Skeletal muscle cell (primary cell): ENCODE data around the gene CROCC.
"Not testable (repeated sequence)": the region's sequence is repeated elsewhere in the genome, so short reads cannot be mapped to it uniquely, and the experiment has no call there.

Source experiments
- DNase-seq: peaks from one replicate; pipeline ENCODE4 v3.0.0-alpha.2; 2010; ENCODE audit warnings: low read depth
- H3K4me3 ChIP-seq: 2 replicates; pipeline ENCODE4 v1.5.1; 2011; ENCODE audit warnings: low read depth, mild to moderate bottlenecking, control low read depth, low read length, moderate library complexity

Gene CROCC, protein sequence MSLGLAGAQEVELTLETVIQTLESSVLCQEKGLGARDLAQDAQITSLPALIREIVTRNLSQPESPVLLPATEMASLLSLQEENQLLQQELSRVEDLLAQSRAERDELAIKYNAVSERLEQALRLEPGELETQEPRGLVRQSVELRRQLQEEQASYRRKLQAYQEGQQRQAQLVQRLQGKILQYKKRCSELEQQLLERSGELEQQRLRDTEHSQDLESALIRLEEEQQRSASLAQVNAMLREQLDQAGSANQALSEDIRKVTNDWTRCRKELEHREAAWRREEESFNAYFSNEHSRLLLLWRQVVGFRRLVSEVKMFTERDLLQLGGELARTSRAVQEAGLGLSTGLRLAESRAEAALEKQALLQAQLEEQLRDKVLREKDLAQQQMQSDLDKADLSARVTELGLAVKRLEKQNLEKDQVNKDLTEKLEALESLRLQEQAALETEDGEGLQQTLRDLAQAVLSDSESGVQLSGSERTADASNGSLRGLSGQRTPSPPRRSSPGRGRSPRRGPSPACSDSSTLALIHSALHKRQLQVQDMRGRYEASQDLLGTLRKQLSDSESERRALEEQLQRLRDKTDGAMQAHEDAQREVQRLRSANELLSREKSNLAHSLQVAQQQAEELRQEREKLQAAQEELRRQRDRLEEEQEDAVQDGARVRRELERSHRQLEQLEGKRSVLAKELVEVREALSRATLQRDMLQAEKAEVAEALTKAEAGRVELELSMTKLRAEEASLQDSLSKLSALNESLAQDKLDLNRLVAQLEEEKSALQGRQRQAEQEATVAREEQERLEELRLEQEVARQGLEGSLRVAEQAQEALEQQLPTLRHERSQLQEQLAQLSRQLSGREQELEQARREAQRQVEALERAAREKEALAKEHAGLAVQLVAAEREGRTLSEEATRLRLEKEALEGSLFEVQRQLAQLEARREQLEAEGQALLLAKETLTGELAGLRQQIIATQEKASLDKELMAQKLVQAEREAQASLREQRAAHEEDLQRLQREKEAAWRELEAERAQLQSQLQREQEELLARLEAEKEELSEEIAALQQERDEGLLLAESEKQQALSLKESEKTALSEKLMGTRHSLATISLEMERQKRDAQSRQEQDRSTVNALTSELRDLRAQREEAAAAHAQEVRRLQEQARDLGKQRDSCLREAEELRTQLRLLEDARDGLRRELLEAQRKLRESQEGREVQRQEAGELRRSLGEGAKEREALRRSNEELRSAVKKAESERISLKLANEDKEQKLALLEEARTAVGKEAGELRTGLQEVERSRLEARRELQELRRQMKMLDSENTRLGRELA (N-terminal part only)

DNA sequence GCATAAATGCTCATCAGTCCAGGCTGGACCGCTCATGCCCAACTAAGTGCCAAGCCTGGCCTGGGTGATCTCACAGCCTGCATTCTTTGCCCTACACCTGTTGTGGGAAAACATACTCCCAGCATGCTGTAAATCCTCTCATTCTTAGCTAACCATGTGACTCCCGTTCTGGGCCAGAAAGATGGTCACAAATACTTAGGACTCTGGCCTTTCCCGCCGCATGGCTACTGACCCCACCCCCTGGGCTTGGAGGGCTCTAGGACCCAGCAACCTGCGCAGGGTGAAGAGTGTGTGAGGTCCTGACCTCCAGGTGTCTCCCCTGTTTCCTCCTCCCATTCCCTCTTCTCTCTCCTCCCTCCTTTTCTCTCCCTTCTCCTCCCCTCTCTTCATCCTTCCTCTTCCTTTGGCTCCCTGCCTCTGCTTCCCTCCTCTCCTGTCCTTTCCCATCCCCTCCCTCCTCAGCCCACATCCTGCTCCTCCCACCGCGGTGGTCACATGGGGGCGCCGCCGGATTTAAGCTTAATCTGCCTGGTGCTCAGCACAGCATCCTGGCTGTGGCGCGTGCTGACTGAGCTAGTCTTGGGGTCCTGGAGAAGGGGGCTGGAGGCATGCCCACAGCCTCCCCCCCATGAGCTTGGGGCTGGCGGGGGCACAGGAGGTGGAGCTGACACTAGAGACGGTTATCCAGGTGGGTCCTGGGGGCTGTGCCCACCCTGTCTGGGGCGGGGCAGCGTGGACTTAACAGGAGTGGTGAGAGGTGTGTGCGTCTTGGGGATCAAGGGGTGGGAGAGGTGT is at the start of gene CROCC:
Gene CROCC (plus strand): TSS at position 541 of the 795 bp plus-strand sequence. CDS start 88 bp downstream, at position 629.
- peak within 1 kb of the TSS; percentile 27 for H3K4me3 ChIP-seq
- no peak for DNase-seq

DNA sequence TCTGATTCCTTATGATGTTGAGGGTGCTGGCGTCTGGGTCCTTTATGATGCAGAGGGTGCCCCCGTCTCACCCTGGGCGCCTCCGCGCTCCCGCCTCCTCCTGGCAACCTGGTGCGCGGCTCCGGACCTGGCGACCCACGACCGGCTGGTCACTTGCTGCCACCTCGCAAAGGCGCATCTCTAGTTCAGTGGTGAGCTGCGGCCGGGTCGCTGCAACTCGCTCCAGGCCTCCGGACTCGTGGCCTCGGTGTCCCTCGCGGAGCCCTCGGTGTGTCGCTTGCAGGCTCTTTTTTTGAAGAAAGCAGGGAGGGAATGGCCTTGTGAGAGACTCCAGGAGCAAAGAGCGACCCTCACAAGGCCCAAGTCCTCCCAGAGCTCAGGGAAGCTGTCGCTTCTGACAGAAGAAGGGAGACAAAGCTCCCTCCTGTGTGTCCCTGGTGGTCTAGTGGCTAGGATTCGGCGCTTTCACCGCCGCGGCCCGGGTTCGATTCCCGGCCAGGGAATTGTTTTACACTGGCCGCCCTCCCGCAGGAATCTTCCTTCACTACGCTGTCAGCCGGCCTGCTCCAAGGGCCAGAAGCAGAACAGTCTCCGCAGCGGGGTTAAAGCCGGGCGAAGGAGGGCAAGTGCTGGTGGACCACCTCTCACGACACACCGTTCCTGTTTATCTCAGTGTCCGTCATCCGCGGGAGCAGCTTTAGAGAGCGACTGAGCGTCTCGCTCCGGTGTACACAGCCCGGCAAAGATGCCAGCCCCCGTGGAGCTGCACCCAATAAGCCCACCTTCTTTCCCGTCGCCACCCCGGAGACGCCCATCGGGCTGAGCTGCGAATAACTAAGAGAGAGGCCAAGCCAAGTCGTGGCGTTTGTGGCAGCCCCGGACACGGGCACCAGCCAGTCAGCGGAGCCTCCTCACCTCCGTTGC is 49.3 kb upstream of the CROCC start:
- peak; percentile 40 for DNase-seq
- H3K4me3 ChIP-seq = peak overlapping the region; percentile 30

DNA sequence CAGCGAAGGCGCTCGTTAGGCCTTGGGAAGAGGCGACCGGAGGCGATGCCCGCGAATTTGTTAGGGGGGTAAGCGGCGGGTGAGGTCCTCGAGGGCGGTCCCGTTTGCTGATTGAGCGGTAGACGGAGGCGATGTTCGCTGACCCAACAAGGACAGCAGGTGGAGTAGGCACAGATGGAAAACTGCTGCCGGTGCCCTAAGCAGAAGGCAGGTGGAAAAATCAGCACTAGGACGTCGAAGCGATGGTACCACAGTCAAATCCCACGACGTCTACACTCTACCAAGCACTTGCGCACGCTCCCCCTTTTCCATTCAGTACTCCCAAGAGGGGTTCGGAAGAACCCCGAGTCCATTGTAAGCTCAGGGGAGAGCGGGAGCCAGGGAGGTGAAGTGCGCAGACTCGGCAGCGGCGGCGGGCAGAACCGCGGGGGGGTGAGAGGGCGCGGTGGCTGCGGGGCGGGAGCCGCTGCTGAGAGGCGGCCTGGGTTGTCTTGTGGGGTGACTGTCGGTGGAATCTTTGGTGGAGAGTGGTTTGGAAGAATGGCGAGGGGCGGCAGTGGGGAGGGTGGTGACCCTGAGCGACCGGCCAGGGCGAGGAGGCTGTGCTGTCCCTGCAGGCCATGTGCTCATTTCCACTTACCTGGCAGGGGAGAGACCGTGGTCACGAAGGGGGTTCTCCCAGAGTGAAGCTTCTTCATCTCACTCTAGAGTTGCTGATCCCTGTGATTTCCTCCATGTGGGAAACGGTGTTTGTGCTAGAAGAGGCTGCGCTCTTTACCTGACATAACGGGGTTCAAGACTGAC is 48.5 kb upstream of the CROCC start:
- DNase-seq = not testable (repeated sequence)
- H3K4me3 ChIP-seq = peak overlapping the region; percentile 7

DNA sequence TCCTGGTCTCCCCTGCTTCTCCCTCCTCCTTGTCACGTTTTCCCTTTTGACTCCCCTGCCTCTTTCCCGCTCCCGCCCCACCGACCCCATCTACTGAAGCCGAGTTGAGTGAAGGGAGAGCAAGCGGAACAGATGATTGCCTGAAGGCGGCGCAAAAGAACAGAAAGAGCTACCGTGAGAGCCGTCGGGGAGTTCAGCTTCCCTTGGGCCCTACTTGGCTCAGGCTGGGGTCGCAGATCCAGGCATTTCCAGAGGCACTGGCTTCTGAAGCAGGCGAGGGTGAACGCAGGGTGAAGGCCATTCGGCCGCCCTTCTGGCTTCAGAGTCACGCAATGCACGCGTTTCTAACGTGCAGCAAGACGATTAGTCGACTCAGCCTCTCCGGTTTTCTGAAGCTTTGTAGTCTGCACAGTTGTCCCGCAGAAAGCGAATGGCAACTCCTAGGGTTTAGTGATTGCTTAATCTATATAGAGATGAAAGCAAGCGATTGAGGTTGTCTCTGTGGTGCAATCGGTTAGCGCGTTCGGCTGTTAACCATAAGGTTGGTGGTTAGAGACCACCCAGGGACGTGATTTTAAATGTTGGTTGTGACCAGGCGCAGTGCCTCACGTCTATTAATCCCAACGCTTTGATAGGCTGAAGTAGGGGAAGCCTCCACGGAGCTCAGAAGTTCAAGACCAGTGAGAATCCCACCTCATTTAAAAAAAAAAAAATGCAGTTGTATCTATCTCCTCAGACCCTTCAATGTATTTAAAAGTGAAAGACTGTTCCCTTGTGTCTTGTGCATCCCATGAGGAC is 46.6 kb upstream of the CROCC start:
- not testable (repeated sequence) for DNase-seq, H3K4me3 ChIP-seq

DNA sequence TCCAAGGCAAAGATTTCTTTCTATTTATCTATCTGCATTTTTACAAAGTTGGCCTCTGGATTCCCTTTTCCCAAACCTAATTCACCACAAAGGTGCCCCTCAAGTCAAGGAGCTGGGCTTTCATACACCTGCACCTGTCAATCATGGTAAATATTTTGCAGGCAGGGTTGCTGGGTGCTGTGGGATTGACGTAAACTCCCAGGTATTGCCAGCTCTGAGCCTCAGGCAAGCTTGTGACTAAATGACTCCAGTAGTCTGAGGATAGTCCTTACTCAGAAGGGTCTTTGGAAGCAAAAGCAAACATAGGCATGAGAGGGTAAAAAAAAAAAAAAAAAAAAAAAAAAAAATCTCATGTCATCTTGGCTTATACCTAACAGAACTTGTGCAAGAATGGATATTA is 40.0 kb upstream of the CROCC start:
- DNase-seq = not testable (repeated sequence)

DNA sequence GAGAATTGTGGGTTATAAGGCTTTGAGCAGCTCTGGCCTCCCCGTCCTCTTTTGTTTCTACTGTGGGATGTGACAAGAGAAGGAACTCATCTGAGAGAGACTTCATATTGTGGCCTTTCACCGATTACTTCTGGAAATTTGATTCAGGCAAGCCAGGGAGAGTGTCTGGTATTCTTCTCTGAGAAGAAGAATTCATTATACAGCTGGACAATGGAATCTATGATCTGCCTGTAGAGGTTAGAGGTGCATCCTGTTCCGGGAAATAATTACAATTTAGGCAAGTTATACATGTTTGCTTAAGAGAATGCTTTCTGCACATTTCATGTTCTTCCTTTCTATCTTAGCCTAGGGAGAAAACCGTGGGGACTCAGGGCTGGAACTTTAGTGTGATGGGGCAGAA is 38.7 kb upstream of the CROCC start:
- no peak for DNase-seq
- no peak overlapping the region for H3K4me3 ChIP-seq

More for the DNA sequence above, 40.0 kb upstream of the CROCC start:
- H3K4me3 ChIP-seq = not testable (repeated sequence)

DNA sequence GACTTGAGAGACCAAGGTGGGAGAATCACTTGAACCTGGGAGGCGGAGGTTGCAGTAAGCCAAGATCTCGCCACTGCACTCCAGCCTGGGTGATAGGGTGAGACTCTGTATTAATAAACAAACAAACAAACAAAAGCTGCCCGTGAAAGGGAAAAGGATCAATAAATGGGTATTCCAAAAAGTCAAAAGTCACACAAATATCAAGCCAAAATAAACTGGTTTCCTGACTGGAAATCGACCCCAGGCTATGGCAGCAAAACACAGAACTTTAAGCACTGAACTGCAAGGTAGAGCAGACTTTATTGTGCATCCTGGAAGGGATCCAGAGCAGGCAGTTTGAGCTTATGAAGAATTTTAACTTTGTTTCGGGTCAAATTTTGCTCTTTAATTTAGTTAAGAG is 37.2 kb upstream of the CROCC start:
- H3K4me3 ChIP-seq = not testable (repeated sequence)

DNA sequence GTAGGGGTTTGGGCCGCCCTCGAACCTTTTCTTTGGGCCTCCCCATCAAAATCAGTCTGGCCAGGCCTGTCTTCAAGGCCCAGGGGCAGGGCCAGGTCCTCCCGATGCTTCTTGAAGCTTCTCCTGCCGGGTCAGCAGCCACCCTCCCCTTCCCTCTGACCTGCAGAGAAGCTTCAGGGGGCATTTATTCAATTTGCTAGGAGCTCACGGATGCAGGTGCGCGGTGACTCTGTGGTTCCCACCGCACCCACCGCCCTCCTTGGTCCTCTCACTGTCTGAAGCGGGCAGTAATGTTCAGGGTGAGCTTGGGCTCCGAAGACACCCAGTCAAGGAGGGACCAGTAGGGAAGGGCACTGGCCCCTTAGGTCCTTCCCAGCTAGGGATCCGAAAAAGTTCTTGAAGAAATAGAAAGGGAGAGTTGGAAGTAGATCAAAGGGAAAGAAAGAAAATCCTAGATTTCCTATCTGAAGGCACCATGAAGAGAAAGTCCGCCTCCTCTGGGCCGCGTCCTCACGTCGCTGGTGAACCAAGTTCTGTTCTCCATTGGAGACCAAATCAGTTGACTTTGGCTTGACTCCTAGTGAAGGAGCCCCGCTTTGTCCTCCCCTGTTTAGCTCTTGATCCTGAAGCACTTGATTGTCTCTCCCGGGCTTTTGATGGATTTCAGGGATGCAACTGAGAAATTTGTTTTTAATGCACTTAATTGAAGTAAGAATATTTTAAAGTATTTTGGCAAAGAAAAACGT is 34.7 kb upstream of the CROCC start:
- H3K4me3 ChIP-seq = no peak overlapping the region
- no peak for DNase-seq

More for the DNA sequence above, 37.2 kb upstream of the CROCC start:
- not testable (repeated sequence) for DNase-seq

DNA sequence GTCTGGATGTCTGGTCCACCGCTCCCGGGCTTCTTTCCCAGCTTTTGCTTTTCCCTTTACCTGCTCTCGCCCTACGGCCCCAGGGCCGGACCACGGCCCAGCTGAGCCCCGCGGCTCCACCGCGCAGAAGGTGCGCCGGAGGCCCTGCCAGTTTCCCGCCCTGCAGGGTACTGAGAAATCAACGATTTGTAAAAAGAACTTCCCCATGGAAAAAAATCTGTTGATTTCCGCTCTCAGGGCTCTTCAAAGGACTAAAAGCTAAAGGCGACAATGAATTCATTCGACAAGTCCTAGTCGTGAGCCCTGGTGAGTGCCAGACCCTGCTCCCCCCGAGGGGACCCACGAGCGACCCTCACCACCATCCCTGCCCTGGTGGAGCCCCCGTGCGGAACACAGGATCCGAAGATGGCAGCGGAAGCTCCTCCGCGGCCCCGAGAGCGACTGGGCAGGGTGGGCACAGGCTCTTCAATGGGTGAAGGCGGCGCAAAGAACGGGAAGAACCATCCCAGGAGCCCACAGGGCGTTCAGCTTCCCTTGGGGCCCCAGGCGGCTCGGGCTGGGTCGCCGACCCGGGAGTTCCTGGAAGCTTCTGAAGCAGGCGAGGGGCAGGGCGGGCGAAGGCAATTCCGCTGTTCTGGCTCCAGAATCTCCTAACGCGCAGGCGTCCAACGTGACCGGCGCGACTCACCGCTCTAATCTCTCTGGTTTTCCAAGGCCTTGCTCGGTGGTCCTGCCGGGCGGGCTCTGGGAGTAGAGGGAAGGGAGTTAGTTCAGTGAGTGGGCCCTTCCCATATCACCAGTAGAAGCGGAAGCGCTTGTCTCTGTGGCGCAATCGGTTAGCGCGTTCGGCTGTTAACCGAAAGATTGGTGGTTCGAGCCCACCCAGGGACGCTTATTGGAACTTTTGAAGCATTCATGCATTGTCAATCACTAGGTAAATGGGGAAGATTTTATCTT is 32.6 kb upstream of the CROCC start:
- peak overlapping the region; percentile 56 for H3K4me3 ChIP-seq
- no peak for DNase-seq

DNA sequence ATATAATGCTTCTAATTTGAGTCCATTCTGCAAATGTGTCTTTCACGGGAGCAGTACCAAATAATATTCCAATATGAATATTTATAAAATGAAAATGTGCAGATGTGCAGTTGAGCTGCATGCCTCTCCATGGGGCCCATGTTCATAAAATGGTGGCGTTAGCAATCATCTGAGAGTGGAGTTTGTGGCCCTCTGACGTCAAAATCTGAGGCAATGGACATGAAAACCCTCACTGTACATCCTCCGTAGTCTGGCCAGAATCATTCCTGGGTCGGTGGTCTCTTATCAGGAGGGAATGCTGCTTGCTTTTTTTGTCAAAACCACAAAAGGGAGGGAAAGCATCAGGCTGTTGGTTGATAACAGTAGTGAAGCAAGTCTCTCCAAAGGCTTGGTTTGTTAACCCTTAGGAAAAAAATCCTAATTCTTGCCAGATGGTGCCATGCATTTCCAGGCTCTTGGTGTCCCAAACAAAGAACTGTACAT is 31.2 kb upstream of the CROCC start:
- DNase-seq = not testable (repeated sequence)

DNA sequence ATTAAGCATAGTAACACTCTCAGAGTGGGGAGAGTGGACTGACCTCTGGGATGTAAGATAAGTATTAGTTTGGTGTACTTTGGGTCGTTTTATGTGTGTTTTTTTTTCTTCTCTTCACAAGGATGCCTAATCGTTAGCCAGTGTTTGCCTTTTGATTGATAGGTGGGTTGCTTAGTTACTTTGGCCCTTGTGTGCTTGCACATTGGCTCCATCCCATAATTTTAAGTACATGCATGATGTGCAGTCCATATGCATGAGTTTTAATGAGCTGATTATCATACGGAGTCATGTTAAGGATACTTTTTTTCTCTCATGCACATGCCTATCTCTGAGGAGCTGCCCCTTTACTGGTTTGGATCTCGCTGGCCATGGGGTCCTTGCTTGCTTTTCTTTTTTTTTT is 30.7 kb upstream of the CROCC start:
- not testable (repeated sequence) for H3K4me3 ChIP-seq, DNase-seq

More for the DNA sequence above, 31.2 kb upstream of the CROCC start:
- not testable (repeated sequence) for H3K4me3 ChIP-seq

DNA sequence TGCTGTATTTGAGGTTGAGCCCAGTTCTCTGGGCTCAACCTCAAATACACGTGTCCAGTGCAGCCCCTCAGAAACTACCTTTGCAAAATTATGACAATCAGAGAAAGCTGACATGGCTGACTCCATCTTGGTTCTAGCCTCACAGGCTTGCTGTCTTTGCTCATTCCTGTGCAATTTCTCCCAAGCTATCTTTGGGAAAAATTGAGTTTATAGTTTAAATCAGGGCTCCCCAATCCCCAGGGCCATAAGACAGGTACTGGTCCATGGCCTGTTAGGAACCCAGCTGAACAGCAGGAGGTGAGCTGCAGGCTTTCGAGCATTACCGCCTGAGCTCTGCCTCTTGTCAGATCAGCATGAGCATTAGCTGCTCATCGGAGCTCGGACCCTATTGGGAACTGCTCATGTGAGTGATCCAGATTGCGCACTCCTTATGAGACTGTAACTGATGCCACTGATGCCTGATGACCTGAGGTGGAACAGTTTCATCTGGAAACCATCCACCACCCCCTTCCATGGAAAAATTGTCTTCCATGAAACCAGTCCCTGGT is 28.7 kb upstream of the CROCC start:
- not testable (repeated sequence) for DNase-seq, H3K4me3 ChIP-seq

DNA sequence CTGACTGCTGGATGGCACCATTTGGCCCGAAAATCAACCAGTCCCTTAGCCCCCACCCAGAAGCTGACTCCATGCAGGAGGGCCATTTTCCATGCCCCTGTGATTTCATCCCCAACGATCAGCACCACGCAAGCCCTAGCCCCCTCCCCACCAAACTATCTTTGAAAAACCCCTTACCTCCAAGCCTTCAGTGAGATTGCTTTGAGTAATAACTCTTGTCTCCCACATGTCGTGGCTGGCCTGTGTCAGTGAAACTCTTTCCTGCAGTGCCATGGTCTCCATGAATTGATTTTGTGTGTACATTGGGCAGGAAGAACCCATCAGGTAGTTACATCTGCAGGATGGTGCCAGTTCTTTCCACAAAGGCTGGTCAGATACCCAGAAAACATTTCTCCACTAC is 27.9 kb upstream of the CROCC start:
- not testable (repeated sequence) for H3K4me3 ChIP-seq, DNase-seq

DNA sequence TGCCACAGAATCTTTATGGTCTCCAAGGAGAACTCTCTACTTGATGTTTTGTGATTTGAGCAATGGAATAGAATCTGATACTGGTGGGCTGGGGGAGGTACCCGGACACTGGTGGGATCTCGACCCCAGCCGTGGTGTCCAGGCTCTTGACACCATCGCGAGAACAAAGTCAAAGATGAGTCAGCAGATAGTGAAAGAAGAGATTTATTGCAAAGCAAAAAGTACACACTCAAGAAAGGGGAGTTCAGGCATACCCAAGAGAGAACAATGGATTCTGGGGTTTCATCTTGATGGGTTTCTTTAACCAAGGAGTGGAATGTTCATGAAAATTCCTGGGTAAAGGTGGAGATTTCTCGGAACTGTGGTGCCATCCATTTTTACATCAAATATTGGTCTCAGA is 27.4 kb upstream of the CROCC start:
- not testable (repeated sequence) for H3K4me3 ChIP-seq, DNase-seq
